GM12865 (cell line): ENCODE measurements around the gene CDK16.

Experiments used
- DNase-seq: peaks from one replicate; pipeline ENCODE4 v3.0.0; 2010; ENCODE audit warnings: low read depth
- H3K4me3 ChIP-seq: 2 replicates; pipeline ENCODE4 v1.5.1; 2011; ENCODE audit warnings: mild to moderate bottlenecking, low read depth, low read length, control low read depth
- CTCF ChIP-seq: IDR thresholded peaks from 2 replicates; pipeline ENCODE4 v1.5.1; 2011; ENCODE audit warnings: low read length, control low read depth, low read depth, inconsistent platforms; ENCODE audit not compliant: insufficient read depth; ENCODE audit errors: missing control alignments

CDK16 gene

DNA sequence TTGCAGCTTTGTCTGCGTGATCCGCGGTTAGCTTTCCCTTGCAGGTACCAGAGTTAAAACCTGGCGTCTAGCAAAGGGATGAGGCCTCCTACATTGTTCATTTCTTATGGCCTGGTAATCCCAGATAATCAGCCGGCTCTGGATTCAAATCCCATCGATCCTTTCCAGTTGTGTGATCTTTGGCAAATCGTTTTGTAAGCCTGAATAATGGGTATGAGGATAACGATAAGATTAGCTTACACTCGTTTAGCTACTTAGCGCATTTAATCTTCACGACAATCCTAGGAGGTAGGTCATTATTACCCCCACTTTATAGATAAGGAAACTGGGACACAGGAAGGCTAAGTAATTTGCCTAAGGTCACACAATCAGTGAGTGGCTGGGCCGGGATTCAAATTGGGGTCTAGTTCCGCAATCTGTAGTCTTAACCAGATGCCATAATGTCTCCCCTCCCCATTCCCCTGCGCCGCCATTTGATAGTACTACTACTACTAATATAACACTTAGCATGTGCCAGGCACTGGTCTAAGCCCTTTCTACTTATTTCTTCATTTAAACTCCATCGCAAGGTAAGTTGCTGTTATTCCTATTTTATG is 26.6 kb upstream of the CDK16 start:
- TF ChIP-seq CTCF = no peak
- DNase-seq = no peak
- peak overlapping the region; percentile 87 for H3K4me3 ChIP-seq

DNA sequence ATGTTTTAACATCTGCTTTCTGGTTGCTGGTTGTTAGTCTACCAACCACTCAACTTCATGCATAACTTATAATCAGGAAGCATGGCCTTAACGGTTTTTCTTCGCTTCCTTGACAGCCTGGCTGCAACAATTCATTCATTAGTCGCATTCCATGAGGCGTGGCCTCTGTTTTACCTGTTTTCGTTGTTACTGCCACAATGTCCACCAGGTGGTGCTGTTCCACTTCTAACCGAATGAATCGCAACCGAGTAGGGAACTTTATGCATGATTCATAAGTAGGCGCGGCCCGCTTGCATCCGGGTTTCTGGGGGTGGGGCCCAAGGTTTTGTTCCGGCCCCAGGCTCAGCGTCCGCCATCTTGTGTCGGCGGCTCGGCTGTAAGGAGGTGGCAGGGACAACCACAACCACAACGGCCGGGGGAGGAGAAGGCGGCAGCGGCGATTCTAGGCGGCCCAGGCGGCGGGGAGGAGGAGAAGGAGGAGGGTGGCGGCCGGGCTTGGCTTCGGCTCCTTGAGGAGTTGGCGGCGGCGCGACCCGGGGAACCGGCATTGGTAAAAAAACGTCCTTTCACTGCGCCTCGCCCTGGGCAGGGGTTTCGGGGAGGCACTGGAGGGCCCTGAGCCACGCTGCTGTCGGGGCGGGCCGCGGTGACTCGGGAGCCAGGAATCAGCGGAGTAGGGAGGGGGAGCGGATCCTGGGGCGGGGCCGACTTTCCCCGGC is 24.8 kb upstream of the CDK16 start, which contains the start of gene UBA1:
UBA1 (plus strand) TSS at position 355 of the 719 bp plus-strand sequence. CDS start 4,974 bp downstream, outside the sequence.
- H3K4me3 ChIP-seq = peak within 1 kb of the TSS; percentile 80
- peak; percentile 96 for DNase-seq
- TF ChIP-seq CTCF = peak; percentile 50

GRCh38 chrX:47194194-47194787 is 24.2 kb upstream of the CDK16 start:
- H3K4me3 ChIP-seq = peak overlapping the region; percentile 80
- no peak for DNase-seq
- TF ChIP-seq CTCF = no peak

DNA sequence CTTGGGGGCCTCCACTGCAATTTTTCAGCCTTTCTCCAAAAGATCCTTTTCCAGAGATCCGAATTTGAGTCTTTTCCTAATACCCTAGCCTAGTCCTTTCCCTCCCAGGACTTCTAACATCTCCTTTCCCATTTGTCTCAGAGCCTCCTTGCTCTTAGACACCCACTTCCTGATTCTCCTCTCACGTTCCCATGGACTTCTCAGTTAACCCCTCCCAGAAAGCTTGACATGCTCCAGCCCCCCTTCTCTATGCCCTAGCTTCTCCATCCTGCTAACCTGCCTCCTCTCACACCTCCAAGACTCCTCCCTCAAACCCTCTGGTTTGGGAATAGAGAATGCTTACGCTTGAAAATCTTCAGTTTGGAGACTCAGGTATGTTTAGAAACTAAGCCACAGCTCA is 22.4 kb upstream of the CDK16 start:
- TF ChIP-seq CTCF = no peak
- DNase-seq = no peak
- no peak overlapping the region for H3K4me3 ChIP-seq

DNA sequence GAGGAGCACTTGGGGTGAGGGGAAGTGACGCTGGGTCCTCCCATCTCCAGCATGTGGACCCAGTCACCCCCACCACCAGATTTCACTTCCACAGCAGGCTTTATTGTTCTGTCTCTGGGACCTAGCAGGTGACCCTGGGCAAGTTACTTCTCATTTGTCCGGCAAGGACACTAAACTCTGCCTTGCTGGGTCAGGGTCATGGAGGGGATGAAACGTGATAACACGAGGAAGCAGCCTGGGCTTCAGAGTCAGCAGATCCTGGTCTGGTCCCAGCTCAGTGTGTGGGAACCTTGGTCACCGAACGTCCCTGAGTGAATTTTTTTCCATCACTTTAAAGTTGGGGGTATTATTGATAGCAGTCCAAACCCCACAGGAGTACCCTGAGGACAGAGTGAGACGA is 21.0 kb upstream of the CDK16 start:
- no peak for TF ChIP-seq CTCF
- DNase-seq = no peak
- no peak overlapping the region for H3K4me3 ChIP-seq

- no peak for TF ChIP-seq CTCF
- no peak overlapping the region for H3K4me3 ChIP-seq
- DNase-seq = no peak
These were observed 20.3 kb upstream of the CDK16 start for GRCh38 chrX:47198026-47198686.
